K562 (cell line): ENCODE results near the gene ACER2. TPM values are rescaled to one million over a fixed set of nuclear protein-coding genes. Genes with fewer than 3 reads are reported as not detected.

Source experiments
- ATAC-seq: fragments of 200-7000 bp; cut with Tn5 transposase; 3 replicates; pipeline ENCODE4 v1.9.1; 2020; ENCODE audit warnings: moderate library complexity
- BruUV-seq: library from RNA; stranded (reverse); fragments of 400-500 nt; replicated peaks from 2 replicates; lab custom pipeline; 2021; lab: Mats Ljungman, UMichigan
- CTCF ChIA-PET: fragments of 300-600 bp; formaldehyde crosslinking; extraction: SDS; loops from one replicate; lab custom pipeline; 2021; ENCODE audit warnings: low intra/inter-chr PET ratio; lab: Yijun Ruan, JAX
- POLR2A ChIA-PET: fragments of 300-600, 350-650 bp; sonication (Branson Sonifier 250); formaldehyde crosslinking; extraction: SDS; loops from one replicate; lab custom pipeline; 2021; ENCODE audit warnings: antibody characterized with exemption, inconsistent platforms; lab: Yijun Ruan, JAX
- DNase-seq, 4 experiments: peaks; one replicate each; pipeline versions ENCODE4 v3.0.0 to v3.0.0-alpha.2; 2011 to 2018; ENCODE audit warnings: low spot score in 3 of 4, mixed read lengths in 3 of 4; ENCODE audit errors: extremely low read depth in 1 of 4
- FAIRE-seq: peaks from 2 replicates; lab custom pipeline; 2011; peaks lifted over from hg19 to GRCh38; lab: Jason Lieb, UNC
- H2AFZ ChIP-seq: 2 replicates; pipeline ENCODE4 v1.6.0; 2011; ENCODE audit warnings: low read depth, low read length, control low read depth, inconsistent platforms
- H3K27ac ChIP-seq: fragments of 200-600 bp; 3 replicates; pipeline ENCODE4 v1.8.0; 2011; ENCODE audit warnings: low read depth, mild to moderate bottlenecking, control low read depth, inconsistent platforms, low read length, moderate library complexity, mixed read lengths; ENCODE audit errors: extremely low read depth
- H3K27me3 ChIP-seq, 2 experiments: fragments of 300-600 bp in 1 of 2; 2 replicates in 1 of 2; 3 replicates in 1 of 2; pipeline versions ENCODE4 v1.6.0 to v1.8.0; 2011; ENCODE audit warnings: inconsistent platforms in 2 of 2, low read length in 2 of 2, mild to moderate bottlenecking in 1 of 2, mixed read lengths in 1 of 2, moderate library complexity in 1 of 2; ENCODE audit not compliant: control insufficient read depth in 2 of 2, insufficient read depth in 2 of 2
- H3K36me3 ChIP-seq: fragments of 300-600 bp; 3 replicates; pipeline ENCODE4 v1.8.0; 2011; ENCODE audit warnings: mild to moderate bottlenecking, low read length, inconsistent platforms; ENCODE audit not compliant: control insufficient read depth, insufficient read depth
- H3K4me1 ChIP-seq, 2 experiments: fragments of 200-600 bp in 1 of 2; replicated peaks in 1 of 2; 2 replicates in 1 of 2; 3 replicates in 1 of 2; pipeline versions ENCODE4 v1.5.1 to v1.8.0; 2011; ENCODE audit warnings: inconsistent platforms in 2 of 2, low read length in 2 of 2, mild to moderate bottlenecking in 1 of 2, mixed read lengths in 1 of 2, moderate library complexity in 1 of 2; ENCODE audit not compliant: control insufficient read depth in 2 of 2, insufficient read depth in 2 of 2
- H3K4me2 ChIP-seq: 2 replicates; pipeline ENCODE4 v1.6.1; 2011; ENCODE audit warnings: low read length, control low read depth, inconsistent platforms, mixed read lengths; ENCODE audit not compliant: insufficient read depth
- H3K4me3 ChIP-seq: fragments of 200-600 bp; sonication (generic), shearing (Covaris generic); 2 replicates; pipeline ENCODE4 v1.5.1; 2016; ENCODE audit warnings: control low read depth, inconsistent platforms
- H3K79me2 ChIP-seq: fragments of 200-600 bp; 3 replicates; pipeline ENCODE4 v1.8.0; 2011; ENCODE audit warnings: low read length, inconsistent platforms; ENCODE audit not compliant: control insufficient read depth, insufficient read depth
- H3K9ac ChIP-seq, 2 experiments: 2 replicates each; pipeline versions ENCODE4 v1.6.0 to v1.6.1; 2011; ENCODE audit warnings: low read depth in 2 of 2, low read length in 2 of 2, control low read depth in 1 of 2, inconsistent platforms in 1 of 2, mild to moderate bottlenecking in 1 of 2, mixed read lengths in 1 of 2; ENCODE audit not compliant: insufficient read depth in 1 of 2
- H3K9me1 ChIP-seq: one replicate; pipeline ENCODE4 v1.6.0; 2011; ENCODE audit warnings: inconsistent platforms, mild to moderate bottlenecking, low read length, moderate library complexity; ENCODE audit not compliant: control insufficient read depth, insufficient read depth
- H3K9me3 ChIP-seq: replicated peaks from 2 replicates; pipeline ENCODE4 v1.5.1; 2011; ENCODE audit warnings: low read depth, low read length, inconsistent platforms; ENCODE audit not compliant: control insufficient read depth, insufficient read depth
- H4K20me1 ChIP-seq: replicated peaks from 2 replicates; pipeline ENCODE4 v1.6.1; 2011; ENCODE audit warnings: low read length, inconsistent platforms, mixed read lengths; ENCODE audit not compliant: control insufficient read depth, insufficient read depth
- ATF6 ChIP-seq: sonication (generic); formaldehyde crosslinking; IDR thresholded peaks from 2 replicates; pipeline ENCODE4 v1.4.0; 2020; ENCODE audit warnings: mild to moderate bottlenecking, missing genetic modification reagents
- CBX8 ChIP-seq: fragments of 200-600 bp; sonication (generic); IDR thresholded peaks from 2 replicates; pipeline ENCODE4 v1.6.1; 2012; ENCODE audit warnings: borderline replicate concordance, mixed run types, low read depth, mild to moderate bottlenecking, moderate library complexity, mixed read lengths, low read length, control low read depth, inconsistent platforms; ENCODE audit not compliant: poor library complexity, severe bottlenecking; ENCODE audit errors: extremely low read depth
- FOXA3 ChIP-seq, 2 experiments: fragments of 450-650 bp in 1 of 2; sonication (generic) in 1 of 2; formaldehyde crosslinking; IDR thresholded peaks in 1 of 2; conservative IDR thresholded peaks in 1 of 2; 2 replicates each; pipeline versions ENCODE4 v1.4.0 to v1.8.0; 2020 to 2022; ENCODE audit warnings: mild to moderate bottlenecking in 2 of 2, missing genetic modification reagents in 1 of 2
- JUNB ChIP-seq: fragments of 450-650 bp; formaldehyde crosslinking; conservative IDR thresholded peaks from 2 replicates; pipeline ENCODE4 v1.4.0; 2020; ENCODE audit warnings: mild to moderate bottlenecking
- SMARCA5 ChIP-seq: fragments of 450-650 bp; IDR thresholded peaks from 2 replicates; pipeline ENCODE4 v1.6.1; 2016
- UBTF ChIP-seq, 2 experiments: IDR thresholded peaks; 2 replicates each; pipeline ENCODE4 v1.6.1; 2012; ENCODE audit warnings: improper control_type of control experiment in 2 of 2, low read depth in 2 of 2, low read length in 2 of 2, borderline replicate concordance in 1 of 2
- ZNF609 ChIP-seq: sonication (generic); formaldehyde crosslinking; IDR thresholded peaks from 2 replicates; pipeline ENCODE4 v1.8.1; 2023; ENCODE audit warnings: missing genetic modification reagents, mild to moderate bottlenecking, borderline replicate concordance
- WGBS: fragments of 100-300 bp; shearing (Covaris generic); methylation state at CpG from one replicate; pipeline ENCODE4 v1.1.6; 2016; ENCODE audit warnings: low coverage, mixed read lengths; ENCODE audit not compliant: insufficient coverage; ENCODE audit errors: missing lambda C conversion rate; 5-methylcytosine and 5-hydroxymethylcytosine counted together
- in situ Hi-C: fragments of 300-500 bp; cut with MboI; formaldehyde crosslinking; loops from 4 replicates; pipeline ENCODE4 v1.15.0; 2018; ENCODE audit warnings: inconsistent platforms, mixed read lengths
- intact Hi-C: fragments of 100-400 bp; cut with micrococcal nuclease; formaldehyde crosslinking; loops from 2 replicates; pipeline ENCODE4 v1.14.2; 2022
- polyA plus RNA-seq, 8 experiments: library from polyadenylated mRNA; depleted of rRNA in 4 of 8; stranded (reverse) in 5 of 8; unstranded in 3 of 8; fragments of >200 nt; fragmentation: Nextera tagmentation in 2 of 8; fragmentation: Illumina TruSeq in 1 of 8; extraction: Ambion mirVana in 2 of 8; extraction: Trizol in 1 of 8; gene quantifications; 2 replicates each; pipeline versions ENCODE4 v1.2.1 to v1.2.3, GENCODE V29; 2011 to 2014; ENCODE audit warnings: inconsistent platforms in 1 of 8, missing spikeins in 1 of 8
- total RNA-seq, 7 experiments: library from RNA; depleted of rRNA in 6 of 7; stranded (reverse); fragments of >200 nt in 6 of 7; fragmentation: Illumina TruSeq in 2 of 7; extraction: Trizol in 2 of 7; gene quantifications; 2 replicates each; pipeline versions ENCODE4 v1.2.1 to v1.2.3, GENCODE V29; 2011 to 2021; ENCODE audit warnings: low replicate concordance in 1 of 7
- TF ChIP-seq, protein P1 (sequence below): fragments of 450-650 bp; formaldehyde crosslinking; IDR thresholded peaks from 2 replicates; pipeline ENCODE4 v1.4.0; 2022; ENCODE audit warnings: missing genetic modification characterization

Gene ACER2
- total and polyA plus RNA-seq, 9 of the 15 experiments (the other 6 are each of a cell fraction or from before 2014, with no cell fraction given): 0.17 to 4.6 (median 3.0) TPM

GRCh38 chr9:19484699-19485098 is 75.9 kb downstream of the ACER2 start (continued):
- no peak for TF ChIP-seq ZNF609 (CRISPR knock-in tag)

DNA sequence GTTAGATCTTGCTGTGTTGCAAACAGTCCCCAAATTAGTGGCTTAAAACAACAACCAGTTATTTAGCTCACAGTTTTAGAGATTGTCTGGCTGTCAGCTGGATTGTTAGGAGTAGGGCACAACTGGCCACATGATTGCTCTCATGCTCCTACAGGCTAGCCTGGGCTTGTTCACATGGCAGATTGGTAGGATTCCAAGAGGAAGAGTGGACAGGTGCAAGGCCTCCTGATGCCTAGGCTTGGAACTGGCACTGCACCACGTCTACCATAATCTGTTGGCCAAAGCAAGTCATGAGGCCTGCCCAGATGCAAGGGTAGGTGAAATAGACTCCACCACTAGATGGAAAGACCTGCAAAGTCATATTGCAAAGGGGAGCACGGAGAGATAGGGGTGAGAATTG is 76.4 kb downstream of the ACER2 start:
- Histone ChIP-seq H3K27me3 (no peaks in the 10 kb centered on the region), H3K4me2 (no peak overlapping the region), H3K4me1 (no peaks in the 10 kb centered on the region), H3K4me3 (no peak overlapping the region), H3K36me3 (no peaks in the 10 kb centered on the region), H3K27ac (no peak overlapping the region), H3K9ac (no peak overlapping the region), H3K79me2 (no peaks in the 10 kb centered on the region), H3K9me1 (no peaks in the 10 kb centered on the region), H4K20me1 (no peaks in the 10 kb centered on the region), H3K9me3 (no peaks in the 10 kb centered on the region), H2AFZ (no peak overlapping the region)
- no TSS peak for BruUV-seq
- in situ Hi-C loops (loop anchor here (10.0 kb wide), 1 partner anchor 440 kb away; no protein-coding TSS in a partner anchor), intact Hi-C loops (no loop called here)
- no peak for ATAC-seq
- ChIA-PET POLR2A (interaction anchor here (0.7 kb wide), 1 partner anchor 25 kb away, joined by 3 read pairs; no protein-coding TSS in a partner anchor), CTCF (no interaction called here)
- no peak for FAIRE-seq
- no peak for DNase-seq
- 0% methylated on average over 2 of the region's 2 CpGs for WGBS
- TF ChIP-seq CBX8 (no peak), JUNB (CRISPR knock-in tag) (no peak), FOXA3 (CRISPR knock-in tag; conservative IDR thresholded peaks at IDR 0.05 in 1 of 2, IDR thresholded peaks at IDR 0.05 in 1 of 2) (no peak), SMARCA5 (no peak), ATF6 (CRISPR knock-in tag) (no peak), UBTF (IDR thresholded peaks at IDR 0.05; ENCODE audit: borderline replicate concordance in 1 of 2, low read depth in 2 of 2, low read length in 2 of 2) (no peak)
- TF ChIP-seq, protein P1, sequence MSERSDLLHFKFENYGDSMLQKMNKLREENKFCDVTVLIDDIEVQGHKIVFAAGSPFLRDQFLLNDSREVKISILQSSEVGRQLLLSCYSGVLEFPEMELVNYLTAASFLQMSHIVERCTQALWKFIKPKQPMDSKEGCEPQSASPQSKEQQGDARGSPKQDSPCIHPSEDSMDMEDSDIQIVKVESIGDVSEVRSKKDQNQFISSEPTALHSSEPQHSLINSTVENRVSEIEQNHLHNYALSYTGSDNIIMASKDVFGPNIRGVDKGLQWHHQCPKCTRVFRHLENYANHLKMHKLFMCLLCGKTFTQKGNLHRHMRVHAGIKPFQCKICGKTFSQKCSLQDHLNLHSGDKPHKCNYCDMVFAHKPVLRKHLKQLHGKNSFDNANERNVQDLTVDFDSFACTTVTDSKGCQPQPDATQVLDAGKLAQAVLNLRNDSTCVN (CRISPR knock-in tag): no peak
